ENCODE data around the gene RHOF. TPM values are rescaled to one million over a fixed set of nuclear protein-coding genes. Genes with fewer than 3 reads are reported as not detected.

The RHOF gene
- polyA plus RNA-seq, 1 of the 3 experiments (the other 2 are of a cell fraction) = 5.0 TPM

- H3K27me3 ChIP-seq (ENCODE audit: insufficient read depth) = no peaks in the 10 kb centered on the region
- H3K9me2 ChIP-seq = no peaks in the 10 kb centered on the region
- H2AFZ ChIP-seq (ENCODE audit: low read depth) = no peak overlapping the region
- DNase-seq = no peak
- no peak overlapping the region for H3K4me3 ChIP-seq (ENCODE audit: low read depth in 2 of 2, low read length in 1 of 2)
- POLR2A ChIA-PET = no interaction called here
- no peaks in the 10 kb centered on the region for H3F3A ChIP-seq (replicated peaks; ENCODE audit: insufficient read depth)
- CTCF ChIA-PET = interaction anchor here (0.5 to 11.0 kb wide), 4 partner anchors 14 to 648 kb away, joined by 3 to 92 read pairs (median 4); partner anchors contain the start of gene RHOF
- no peaks in the 10 kb centered on the region for H4K20me1 ChIP-seq (ENCODE audit: insufficient read depth)
- no peaks in the 10 kb centered on the region for H3K79me2 ChIP-seq (ENCODE audit: insufficient read depth)
- H3K36me3 ChIP-seq (replicated peaks in 1 of 2; ENCODE audit: control insufficient read depth in 1 of 2, insufficient read depth in 2 of 2, low read length in 1 of 2) = peaks cover 34 to 44% of the 10 kb centered on the region in 2 experiments
- WGBS (ENCODE audit: low lambda C conversion rate) = 87% methylated on average over 10 of the region's 18 CpGs
- TF ChIP-seq GATA2 (CRISPR knock-in tag; IDR thresholded peaks at IDR 0.05) (no peak), NFIC (IDR thresholded peaks at IDR 0.05; ENCODE audit: borderline replicate concordance) (no peak), CHD2 (IDR thresholded peaks at IDR 0.05; ENCODE audit: low read length, partially characterized antibody) (no peak), JUND (IDR thresholded peaks at IDR 0.05) (no peak), RAD21 (IDR thresholded peaks at IDR 0.05; ENCODE audit: low read length) (no peak), FOSL2 (IDR thresholded peaks at IDR 0.05; ENCODE audit: borderline replicate concordance, low read depth) (no peak), USF1 (IDR thresholded peaks at IDR 0.05; ENCODE audit: borderline replicate concordance, low read depth) (no peak), ZBTB33 (IDR thresholded peaks at IDR 0.05; ENCODE audit: borderline replicate concordance, low read depth) (no peak), USF2 (IDR thresholded peaks at IDR 0.05; ENCODE audit: borderline replicate concordance, low read depth, low read length) (no peak), FOXJ3 (CRISPR knock-in tag; IDR thresholded peaks at IDR 0.05) (no peak), ELF1 (IDR thresholded peaks at IDR 0.05) (no peak), TAF1 (IDR thresholded peaks at IDR 0.05; ENCODE audit: borderline replicate concordance, low read depth, low read length) (no peak), CTCF (IDR thresholded peaks at IDR 0.05) (no peak), FOXM1 (IDR thresholded peaks at IDR 0.05; ENCODE audit: low read depth) (no peak), TEAD4 (IDR thresholded peaks at IDR 0.05; ENCODE audit: borderline replicate concordance, insufficient read depth) (no peak), TCF12 (IDR thresholded peaks at IDR 0.05) (no peak)
- H3K9ac ChIP-seq = no peak overlapping the region
- H3K9me3 ChIP-seq = no peaks in the 10 kb centered on the region
- H3K27ac ChIP-seq (ENCODE audit: low read depth in 2 of 2, low read length in 1 of 2) = no peak overlapping the region
- H3K4me2 ChIP-seq = no peak overlapping the region
- H3K4me1 ChIP-seq (ENCODE audit: control insufficient read depth in 1 of 2, insufficient read depth in 2 of 2, low read depth in 1 of 2, low read length in 1 of 2) = peaks cover 0 to 4% of the 10 kb centered on the region in 2 experiments; a peak in 1 of 4 replicates
Measured at GRCh38 chr12:121825041-121825523, 31.6 kb upstream of the RHOF start.

Measured in SK-N-SH (cell line).